HL-60 (cell line): ENCODE results near the gene GORASP1.

Experiments used
- DNase-seq, 2 experiments: peaks; one replicate each; pipeline ENCODE4 v3.0.0-alpha.2; 2010 to 2020; ENCODE audit warnings: low read depth in 1 of 2, low spot score in 1 of 2
- H3K27ac ChIP-seq: fragments of 250-450 bp; sonication (Bioruptor Pico); replicated peaks from 2 replicates; pipeline ENCODE4 v1.5.1; 2020; ENCODE audit warnings: mild to moderate bottlenecking, moderate library complexity
- H3K27me3 ChIP-seq: fragments of 250-450 bp; sonication (Bioruptor Pico); 2 replicates; pipeline ENCODE4 v1.5.1; 2021; ENCODE audit warnings: mild to moderate bottlenecking, moderate library complexity; ENCODE audit not compliant: insufficient read depth, poor library complexity, severe bottlenecking
- H3K4me3 ChIP-seq: replicated peaks from 2 replicates; pipeline ENCODE4 v1.5.1; 2011; ENCODE audit warnings: mild to moderate bottlenecking, control low read depth, low read length; ENCODE audit not compliant: insufficient read depth
- CTCF ChIP-seq: IDR thresholded peaks from one replicate; pipeline ENCODE4 v1.5.1; 2011; ENCODE audit warnings: low read length, control low read depth, inconsistent platforms; ENCODE audit not compliant: insufficient read depth
- GABPA ChIP-seq: IDR thresholded peaks from 2 replicates; pipeline ENCODE4 v1.6.1; 2012; ENCODE audit warnings: low read depth
- POLR2AphosphoS5 ChIP-seq: IDR thresholded peaks from 2 replicates; pipeline ENCODE4 v1.6.1; 2012; ENCODE audit warnings: low read depth
- REST ChIP-seq: IDR thresholded peaks from 2 replicates; pipeline ENCODE4 v1.6.1; 2012; ENCODE audit warnings: low read depth; ENCODE audit not compliant: insufficient replicate concordance
- SPI1 ChIP-seq: IDR thresholded peaks from 2 replicates; pipeline ENCODE4 v1.6.1; 2012; ENCODE audit warnings: low read depth, mild to moderate bottlenecking, borderline replicate concordance

GORASP1 gene

GRCh38 chr3:39134305-39134704 lies 26.9 kb upstream of the GORASP1 start:
- TF ChIP-seq POLR2AphosphoS5: no peak
- TF ChIP-seq REST: no peak
- TF ChIP-seq CTCF: no peak
- no peak for TF ChIP-seq GABPA
- TF ChIP-seq SPI1: no peak
- no peak overlapping the region for H3K27ac ChIP-seq
- H3K4me3 ChIP-seq: no peak overlapping the region
- no peak for DNase-seq
- H3K27me3 ChIP-seq: no peaks in the 10 kb centered on the region

- no peak overlapping the region for H3K27ac ChIP-seq
- no peaks in the 10 kb centered on the region for H3K27me3 ChIP-seq
- TF ChIP-seq SPI1 (no peak), REST (no peak), POLR2AphosphoS5 (no peak), GABPA (no peak), CTCF (no peak)
- no peak for DNase-seq
- no peak overlapping the region for H3K4me3 ChIP-seq
These were observed 26.4 kb upstream of the GORASP1 start for GRCh38 chr3:39133822-39134221.

GRCh38 chr3:39133093-39133490 lies 25.7 kb upstream of the GORASP1 start:
- no peak for DNase-seq
- H3K4me3 ChIP-seq: no peak overlapping the region
- TF ChIP-seq GABPA (no peak), CTCF (no peak), SPI1 (no peak), REST (no peak), POLR2AphosphoS5 (no peak)

More at GRCh38 chr3:39133093-39133490, 25.7 kb upstream of the GORASP1 start:
- H3K27ac ChIP-seq: no peak overlapping the region
- no peaks in the 10 kb centered on the region for H3K27me3 ChIP-seq
